ENCODE data around the gene HPSE2.
"Not testable (repeated sequence)": the region's sequence is repeated elsewhere in the genome, so short reads cannot be mapped to it uniquely, and the experiment has no call there.

The HPSE2 gene

GRCh38 chr10:98608411-98608810 is 627.2 kb downstream of the HPSE2 start:
- DNase-seq = no peak

- DNase-seq = no peak
These were observed 633.4 kb downstream of the HPSE2 start for GRCh38 chr10:98602224-98602623.

GRCh38 chr10:98599032-98599610 is 636.5 kb downstream of the HPSE2 start:
- DNase-seq = no peak

GRCh38 chr10:98596404-98596803 is 639.2 kb downstream of the HPSE2 start:
- DNase-seq = no peak

GRCh38 chr10:98589691-98590090 is 646.0 kb downstream of the HPSE2 start:
- no peak for DNase-seq

GRCh38 chr10:98589007-98589406 is 646.6 kb downstream of the HPSE2 start:
- DNase-seq = no peak

GRCh38 chr10:98587156-98587837 is 648.4 kb downstream of the HPSE2 start:
- no peak for DNase-seq

- no peak for DNase-seq
These were observed 649.6 kb downstream of the HPSE2 start for GRCh38 chr10:98586096-98586495.

- no peak for DNase-seq
These were observed 653.3 kb downstream of the HPSE2 start for GRCh38 chr10:98582363-98582762.

GRCh38 chr10:98577578-98577977 is 658.1 kb downstream of the HPSE2 start:
- no peak for DNase-seq

- DNase-seq = no peak
These were observed 658.5 kb downstream of the HPSE2 start for GRCh38 chr10:98577168-98577567.

- DNase-seq = no peak
These were observed 659.6 kb downstream of the HPSE2 start for GRCh38 chr10:98576096-98576495.

- DNase-seq = no peak
These were observed 663.1 kb downstream of the HPSE2 start for GRCh38 chr10:98572594-98572993.

GRCh38 chr10:98570834-98571233 is 664.8 kb downstream of the HPSE2 start:
- DNase-seq = no peak

GRCh38 chr10:98569853-98570252 is 665.8 kb downstream of the HPSE2 start:
- no peak for DNase-seq

GRCh38 chr10:98568551-98568950 is 667.1 kb downstream of the HPSE2 start:
- DNase-seq = no peak

- DNase-seq = no peak
These were observed 668.1 kb downstream of the HPSE2 start for GRCh38 chr10:98567391-98568133.

- DNase-seq = no peak
These were observed 671.8 kb downstream of the HPSE2 start for GRCh38 chr10:98563811-98564210.

- DNase-seq = no peak
These were observed 675.1 kb downstream of the HPSE2 start for GRCh38 chr10:98560565-98560964.

GRCh38 chr10:98556061-98556460 is 679.6 kb downstream of the HPSE2 start:
- no peak for DNase-seq

- no peak for DNase-seq
These were observed 680.5 kb downstream of the HPSE2 start for GRCh38 chr10:98555021-98555619.

GRCh38 chr10:98541561-98541960 is 694.1 kb downstream of the HPSE2 start:
- not testable (repeated sequence) for DNase-seq

GRCh38 chr10:98539578-98539977 is 696.1 kb downstream of the HPSE2 start:
- DNase-seq = no peak

GRCh38 chr10:98538472-98538871 is 697.2 kb downstream of the HPSE2 start:
- DNase-seq = no peak
